ENCODE measurements around the gene TRRAP. TPM values are rescaled to one million over a fixed set of nuclear protein-coding genes. Genes with fewer than 3 reads are reported as not detected.

TRRAP gene
- total and polyA plus RNA-seq, 2 of the 4 experiments (the other 2 are of a cell fraction), result 12.5 to 18.1 TPM

DNA sequence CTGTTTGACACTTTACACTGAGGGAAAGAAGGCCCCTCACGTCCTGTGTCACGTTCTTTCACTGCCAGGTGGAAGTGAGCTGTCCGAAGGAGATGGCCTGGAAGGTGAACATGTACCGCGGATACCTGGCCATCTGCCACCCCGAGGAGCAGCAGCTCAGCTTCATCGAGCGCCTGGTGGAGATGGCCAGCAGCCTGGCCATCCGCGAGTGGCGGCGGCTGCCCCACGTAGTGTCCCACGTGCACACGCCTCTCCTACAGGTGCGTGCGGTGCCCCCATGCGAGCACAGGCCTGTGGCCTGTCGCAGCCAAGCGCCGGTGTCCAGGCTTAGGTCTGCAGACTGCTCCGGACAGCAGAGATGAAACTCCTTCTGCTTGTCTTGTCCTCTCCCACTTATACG is 103.4 kb downstream of the TRRAP start:
- Histone ChIP-seq H3K18ac (ENCODE audit: low read depth, low read length) (no peak overlapping the region), H4K5ac (ENCODE audit: low read depth, low read length) (no peak overlapping the region), H2BK15ac (ENCODE audit: low read depth, low read length) (no peak overlapping the region), H2BK20ac (ENCODE audit: low read depth, low read length) (no peak overlapping the region), H4K8ac (ENCODE audit: low read depth in 2 of 2, low read length in 2 of 2) (no peak overlapping the region), H3K4me3 (ENCODE audit: insufficient read depth, low read depth, low read length) (no peak overlapping the region), H3K4me1 (ENCODE audit: control insufficient read depth, insufficient read depth, low read length) (no peaks in the 10 kb centered on the region), H3K9ac (ENCODE audit: low read depth, low read length) (no peak overlapping the region), H3K27ac (ENCODE audit: insufficient read depth, low read length) (no peak overlapping the region), H4K20me1 (ENCODE audit: insufficient read depth, low read length) (no peaks in the 10 kb centered on the region), H2AK9ac (replicated peaks; ENCODE audit: low read depth, low read length, poor library complexity) (no peak overlapping the region), H2AFZ (replicated peaks; ENCODE audit: low read length, poor library complexity) (no peak overlapping the region), H3K4me2 (ENCODE audit: low read depth, low read length) (no peak overlapping the region), H3K23ac (ENCODE audit: low read depth, low read length) (no peak overlapping the region), H3K36me3 (ENCODE audit: control insufficient read depth, insufficient read depth, low read length) (peaks cover 68% of the 10 kb centered on the region), H3K9me3 (ENCODE audit: control insufficient read depth, insufficient read depth, low read length) (no peaks in the 10 kb centered on the region; the same call in 1 of the 2 replicates), H2BK5ac (ENCODE audit: low read depth, low read length, poor library complexity, severe bottlenecking) (no peak overlapping the region), H3K4ac (ENCODE audit: low read depth, low read length) (no peak overlapping the region), H3K14ac (replicated peaks; ENCODE audit: low read depth, low read length) (no peak overlapping the region), H2AK5ac (ENCODE audit: low read depth, low read length) (no peak overlapping the region), H3K27me3 (ENCODE audit: control insufficient read depth, insufficient read depth, low read length) (no peaks in the 10 kb centered on the region), H3K56ac (ENCODE audit: extremely low read depth, insufficient read depth, low read length) (no peak overlapping the region), H3K79me1 (ENCODE audit: low read depth in 1 of 2, low read length in 2 of 2) (no peaks in the 10 kb centered on the region; a peak in 2 of 4 replicates), H4K91ac (ENCODE audit: insufficient read depth, low read depth, low read length) (no peak overlapping the region), H2BK120ac (ENCODE audit: low read depth, low read length) (no peak overlapping the region), H3K9me1 (ENCODE audit: insufficient read depth, low read length) (no peaks in the 10 kb centered on the region; the same call in 1 of the 2 replicates)
- BruUV-seq (replicated peaks), result no TSS peak
- TF ChIP-seq MAFK (IDR thresholded peaks at IDR 0.05; ENCODE audit: low read depth, low read length), result no peak
- TF ChIP-seq MAZ (IDR thresholded peaks at IDR 0.05; ENCODE audit: borderline replicate concordance, low read depth, low read length), result no peak
- TF ChIP-seq, protein P1, sequence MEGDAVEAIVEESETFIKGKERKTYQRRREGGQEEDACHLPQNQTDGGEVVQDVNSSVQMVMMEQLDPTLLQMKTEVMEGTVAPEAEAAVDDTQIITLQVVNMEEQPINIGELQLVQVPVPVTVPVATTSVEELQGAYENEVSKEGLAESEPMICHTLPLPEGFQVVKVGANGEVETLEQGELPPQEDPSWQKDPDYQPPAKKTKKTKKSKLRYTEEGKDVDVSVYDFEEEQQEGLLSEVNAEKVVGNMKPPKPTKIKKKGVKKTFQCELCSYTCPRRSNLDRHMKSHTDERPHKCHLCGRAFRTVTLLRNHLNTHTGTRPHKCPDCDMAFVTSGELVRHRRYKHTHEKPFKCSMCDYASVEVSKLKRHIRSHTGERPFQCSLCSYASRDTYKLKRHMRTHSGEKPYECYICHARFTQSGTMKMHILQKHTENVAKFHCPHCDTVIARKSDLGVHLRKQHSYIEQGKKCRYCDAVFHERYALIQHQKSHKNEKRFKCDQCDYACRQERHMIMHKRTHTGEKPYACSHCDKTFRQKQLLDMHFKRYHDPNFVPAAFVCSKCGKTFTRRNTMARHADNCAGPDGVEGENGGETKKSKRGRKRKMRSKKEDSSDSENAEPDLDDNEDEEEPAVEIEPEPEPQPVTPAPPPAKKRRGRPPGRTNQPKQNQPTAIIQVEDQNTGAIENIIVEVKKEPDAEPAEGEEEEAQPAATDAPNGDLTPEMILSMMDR (conservative IDR thresholded peaks at IDR 0.05; ENCODE audit: low read depth, low read length), result no peak
- TF ChIP-seq BHLHE40 (IDR thresholded peaks at IDR 0.05; ENCODE audit: low read depth, low read length), result no peak
- TF ChIP-seq RAD21 (IDR thresholded peaks at IDR 0.05; ENCODE audit: low read length), result no peak
- TF ChIP-seq MXI1 (IDR thresholded peaks at IDR 0.05; ENCODE audit: borderline replicate concordance, low read depth, low read length), result no peak
- TF ChIP-seq RFX5 (IDR thresholded peaks at IDR 0.05; ENCODE audit: low read depth, low read length), result no peak
- no peak for TF ChIP-seq RCOR1 (IDR thresholded peaks at IDR 0.05; ENCODE audit: insufficient replicate concordance, low read length)
- no peak for TF ChIP-seq CEBPB (IDR thresholded peaks at IDR 0.05; ENCODE audit: low read depth, low read length)
- no peak for TF ChIP-seq ELK1 (IDR thresholded peaks at IDR 0.05; ENCODE audit: borderline replicate concordance, low read depth, low read length)
- TF ChIP-seq CHD1 (IDR thresholded peaks at IDR 0.05; ENCODE audit: low read depth, low read length), result no peak
- TF ChIP-seq NFE2L2 (IDR thresholded peaks at IDR 0.05; ENCODE audit: low read depth, low read length), result no peak
- TF ChIP-seq POLR2A (IDR thresholded peaks at IDR 0.05; ENCODE audit: low read depth, low read length), result no peak
- no peak for DNase-seq
- no peak for ATAC-seq (ENCODE audit: low read depth)
- WGBS, 2 experiments (ENCODE audit: extremely low coverage in 2 of 2, insufficient read length in 1 of 2), result 94% methylated on average over 16 of the region's 23 CpGs; no CpG with 5 or more reads in 1 of the 2 experiments
- CTCF ChIA-PET, result no interaction called here
- in situ Hi-C loops (cut with MboI; ENCODE audit: low sequenced_read_pairs), result no loop called here
- dilution Hi-C loops (cut with HindIII; ENCODE audit: low sequenced_read_pairs, unreplicated experiment), result no loop called here
- intact Hi-C loops (cut with micrococcal nuclease), result loop anchor here (10.0 kb wide), 1 partner anchor 87 kb away; no protein-coding TSS in a partner anchor
- POLR2A ChIA-PET (ENCODE audit: unreplicated experiment), result no interaction called here
